ENCODE measurements around the gene LHPP.

The LHPP gene

DNA sequence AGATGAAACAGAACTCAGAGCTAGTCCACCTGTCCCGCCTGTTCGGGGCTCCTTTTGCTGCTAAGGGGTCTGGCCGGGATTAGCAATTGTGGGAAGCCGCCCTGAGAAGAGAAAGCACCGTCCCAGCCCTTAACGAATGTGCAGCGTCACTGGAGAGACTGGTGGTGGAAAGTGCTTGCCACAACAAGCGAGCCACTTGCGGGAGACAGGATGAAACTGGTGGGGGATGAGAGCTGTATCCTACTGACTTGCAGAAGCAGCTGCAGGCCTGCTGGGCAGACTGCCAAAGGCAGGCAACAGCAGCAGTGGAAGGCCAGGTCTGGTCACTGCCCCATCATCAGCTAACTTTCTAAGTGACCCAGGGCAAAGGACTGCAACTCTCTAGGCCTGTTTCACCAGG is 187.1 kb downstream of the LHPP start:
- DNase-seq: peak; percentile 75

DNA sequence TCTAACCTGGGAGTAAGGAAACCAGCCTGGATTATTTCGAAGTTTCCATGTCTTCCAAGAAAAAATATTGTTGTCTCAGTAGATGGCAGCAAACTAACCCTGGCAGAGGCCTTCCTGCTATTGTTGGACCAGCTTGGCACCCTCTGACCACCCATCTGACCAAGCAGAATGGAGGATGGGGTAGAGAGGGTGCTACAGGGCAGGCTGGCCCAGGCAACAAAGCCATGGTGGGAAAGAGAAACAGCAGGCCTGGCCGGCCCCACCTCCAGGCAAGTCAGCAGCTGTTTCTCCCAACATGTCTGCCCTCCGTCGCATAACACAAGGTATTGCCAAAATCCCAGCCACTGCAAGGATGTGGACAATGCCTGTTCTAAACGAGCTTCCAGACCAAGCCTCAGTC is 187.6 kb downstream of the LHPP start:
- DNase-seq: no peak

DNA sequence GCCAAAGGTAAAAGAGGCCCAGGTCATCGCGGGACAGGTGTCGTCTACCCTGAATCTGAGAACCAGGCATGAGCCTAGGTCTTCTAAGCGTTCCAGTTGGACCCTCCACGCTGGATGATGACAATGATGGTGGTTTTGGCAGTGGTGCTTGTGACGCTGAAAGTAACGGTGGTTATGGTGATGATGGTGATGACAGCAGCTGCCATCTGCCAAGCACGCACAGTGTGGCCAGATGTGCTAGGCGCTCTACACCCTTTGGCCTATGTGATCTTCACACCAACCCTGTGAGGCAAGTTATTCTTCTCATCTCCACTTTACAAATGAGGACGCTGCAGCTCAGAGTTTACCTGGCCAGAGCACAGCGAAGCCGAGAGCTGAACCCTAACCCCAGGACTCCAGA is 188.6 kb downstream of the LHPP start:
- no peak for DNase-seq

DNA sequence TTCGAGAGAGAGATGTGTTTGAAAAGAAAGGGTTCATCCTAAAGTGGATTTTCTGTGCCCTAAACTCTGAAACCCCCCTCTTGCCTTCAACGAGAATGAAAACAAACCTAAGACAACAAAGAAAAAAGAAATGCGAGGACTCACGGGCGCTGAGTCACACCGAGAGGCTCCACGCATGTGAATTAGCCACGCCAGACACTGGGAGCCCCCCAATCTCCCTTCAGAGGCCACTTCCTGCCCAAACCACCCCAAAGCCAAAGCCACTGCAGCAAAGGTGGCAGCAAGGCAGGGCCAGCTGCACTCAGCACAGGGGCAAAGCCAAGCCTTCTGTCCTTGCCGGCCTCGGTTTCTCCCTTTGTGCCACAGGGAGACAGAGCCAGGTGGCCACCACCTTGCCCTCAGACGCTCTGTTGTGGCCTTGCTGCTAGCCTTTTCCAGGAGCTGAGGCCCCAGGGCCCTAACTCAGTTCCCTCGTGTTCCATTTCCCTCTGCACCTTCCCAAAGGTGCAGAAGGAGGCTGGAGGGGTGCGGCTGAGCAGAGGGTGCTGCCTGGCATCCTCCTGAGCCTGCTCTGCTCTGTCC is 189.3 kb downstream of the LHPP start:
- DNase-seq: no peak

DNA sequence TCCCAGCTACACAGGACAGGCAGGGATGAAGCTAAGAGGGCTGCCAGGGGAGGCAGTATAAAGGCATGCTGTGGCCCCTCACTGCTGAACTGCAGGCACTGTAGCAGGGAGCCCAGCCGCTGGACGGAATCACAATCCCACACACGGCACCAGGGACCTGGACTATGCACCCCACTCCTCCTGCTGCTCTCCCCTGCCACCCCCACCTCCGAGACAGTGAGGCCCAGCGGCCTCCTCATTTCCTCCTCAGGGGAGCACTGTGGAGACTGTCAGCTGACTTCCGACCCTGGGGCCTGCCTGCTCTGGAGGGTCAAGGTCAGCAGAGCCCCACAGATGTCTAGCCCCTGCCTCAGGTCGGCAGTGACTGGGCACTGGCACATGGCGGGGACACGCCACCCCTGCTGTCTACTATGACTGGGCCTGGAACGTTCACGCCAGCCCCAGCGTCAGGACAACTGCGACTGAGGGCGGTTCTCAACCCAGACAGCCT is 189.8 kb downstream of the LHPP start:
- no peak for DNase-seq

DNA sequence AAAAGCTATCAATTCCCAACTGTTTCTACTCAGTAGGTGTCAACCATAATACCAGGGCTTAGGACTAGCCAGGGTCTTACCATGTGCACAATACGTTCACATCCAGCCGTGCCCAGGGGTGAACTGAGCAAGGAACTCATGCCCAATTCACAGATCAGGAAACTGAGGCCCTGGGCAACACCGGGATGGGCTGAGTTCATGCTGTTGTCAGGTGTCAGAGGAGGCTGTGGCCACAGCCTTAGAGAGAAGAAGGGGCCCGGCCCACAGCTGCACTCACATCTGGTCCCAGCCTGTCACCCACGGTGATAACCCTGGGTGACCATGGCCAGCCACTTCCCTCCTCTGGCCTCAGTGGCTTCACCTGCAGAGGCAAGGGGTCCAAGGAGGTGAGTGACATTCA is 190.6 kb downstream of the LHPP start:
- DNase-seq: no peak

DNA sequence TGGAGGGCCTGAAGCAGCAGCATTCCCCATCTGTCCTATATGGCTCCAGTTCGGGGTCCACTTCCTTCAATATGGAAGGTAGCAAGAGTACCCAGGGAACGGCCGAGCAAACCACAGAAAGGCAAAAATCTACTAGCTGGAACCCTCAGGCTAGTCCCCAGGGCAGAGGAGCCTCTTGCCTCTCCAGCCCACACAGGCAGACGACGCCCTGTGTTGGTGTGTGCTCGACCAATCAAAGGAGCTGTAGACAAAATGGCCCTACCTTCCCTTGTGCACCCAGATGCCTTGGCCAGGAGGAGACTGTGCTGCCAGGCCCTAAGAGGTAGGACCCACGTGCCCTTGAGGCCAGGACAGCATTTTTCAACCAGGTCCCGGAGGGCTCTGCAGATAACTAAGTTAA is 191.1 kb downstream of the LHPP start:
- no peak for DNase-seq

DNA sequence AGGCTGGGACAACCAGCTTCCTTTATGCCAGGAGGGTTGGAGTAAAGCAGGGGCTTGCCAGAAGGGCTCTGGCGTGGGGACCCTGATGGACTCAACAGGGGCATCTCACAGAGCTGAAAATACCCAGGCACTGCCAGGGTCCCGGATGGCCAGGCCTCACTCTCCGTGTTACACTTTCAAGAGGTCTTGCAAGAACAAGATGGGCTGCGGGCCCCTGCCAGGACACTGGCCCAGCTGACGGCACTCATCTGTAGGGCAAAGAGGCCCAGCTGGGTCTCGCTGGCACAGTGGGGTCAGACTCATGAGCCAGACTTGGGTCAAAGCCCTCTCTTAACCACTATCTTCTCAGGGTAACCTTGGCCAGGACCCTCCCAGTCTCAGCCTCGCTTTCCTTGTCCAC is 191.7 kb downstream of the LHPP start:
- no peak for DNase-seq

DNA sequence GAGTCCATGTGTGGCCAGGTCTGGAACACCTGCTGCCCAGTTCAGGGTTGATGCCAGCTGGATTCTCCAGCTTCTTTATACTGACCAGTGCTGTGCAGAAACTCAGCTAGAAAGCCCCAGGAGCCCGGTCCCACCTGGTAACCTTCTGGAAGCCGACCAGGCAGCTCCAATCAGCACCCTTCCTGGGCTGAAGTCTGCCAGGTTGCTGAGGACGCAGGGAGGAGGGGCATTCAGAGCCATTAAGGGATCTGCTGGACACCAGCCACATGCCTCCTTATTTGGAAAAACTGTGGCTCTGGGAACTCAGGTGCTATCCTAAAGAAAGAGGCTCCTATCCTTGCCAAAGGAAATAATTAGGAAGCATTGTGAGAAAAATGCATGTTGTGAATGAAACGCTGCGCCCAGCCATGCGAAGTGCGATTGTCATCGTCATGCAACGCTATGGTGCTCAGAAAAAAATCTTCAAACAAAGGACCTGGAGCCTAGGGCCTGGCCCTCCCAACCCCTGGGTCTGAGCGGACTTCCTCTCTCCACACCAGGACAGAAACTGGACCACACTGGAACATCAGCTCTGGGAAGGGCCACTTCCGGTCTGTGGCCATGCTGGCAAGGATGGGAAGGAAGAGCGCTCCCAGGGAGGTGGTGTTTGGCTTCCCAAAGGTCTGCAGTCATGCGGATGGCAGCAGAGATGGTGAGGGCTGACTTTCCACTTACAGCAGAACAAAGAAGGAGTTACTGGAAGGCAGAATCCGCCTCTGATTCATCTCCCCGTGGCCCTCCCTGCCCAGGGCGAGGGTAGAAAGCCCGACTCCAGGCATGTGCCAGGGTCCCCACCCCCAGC is 192.4 kb downstream of the LHPP start:
- DNase-seq: peak; percentile 55

DNA sequence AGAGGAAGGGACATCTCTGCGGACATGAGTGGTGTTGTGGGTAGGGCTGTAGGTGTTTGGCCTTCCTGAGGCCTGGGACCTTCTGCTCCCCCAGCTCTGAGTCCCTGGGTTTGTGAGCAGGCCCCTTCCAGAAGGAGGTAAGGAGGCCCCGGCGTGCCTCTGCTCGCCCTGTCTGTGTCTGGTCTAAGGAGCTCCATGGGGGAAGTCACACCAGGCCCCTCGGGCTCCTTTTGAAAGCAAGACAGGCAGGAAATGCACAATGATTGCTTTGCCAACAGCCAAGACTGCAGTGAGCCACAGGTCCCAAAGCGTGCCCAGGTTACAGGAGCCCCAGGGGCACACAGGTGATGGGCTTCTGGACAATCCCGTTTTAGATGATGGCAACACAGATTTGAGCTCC is 193.1 kb downstream of the LHPP start:
- no peak for DNase-seq

DNA sequence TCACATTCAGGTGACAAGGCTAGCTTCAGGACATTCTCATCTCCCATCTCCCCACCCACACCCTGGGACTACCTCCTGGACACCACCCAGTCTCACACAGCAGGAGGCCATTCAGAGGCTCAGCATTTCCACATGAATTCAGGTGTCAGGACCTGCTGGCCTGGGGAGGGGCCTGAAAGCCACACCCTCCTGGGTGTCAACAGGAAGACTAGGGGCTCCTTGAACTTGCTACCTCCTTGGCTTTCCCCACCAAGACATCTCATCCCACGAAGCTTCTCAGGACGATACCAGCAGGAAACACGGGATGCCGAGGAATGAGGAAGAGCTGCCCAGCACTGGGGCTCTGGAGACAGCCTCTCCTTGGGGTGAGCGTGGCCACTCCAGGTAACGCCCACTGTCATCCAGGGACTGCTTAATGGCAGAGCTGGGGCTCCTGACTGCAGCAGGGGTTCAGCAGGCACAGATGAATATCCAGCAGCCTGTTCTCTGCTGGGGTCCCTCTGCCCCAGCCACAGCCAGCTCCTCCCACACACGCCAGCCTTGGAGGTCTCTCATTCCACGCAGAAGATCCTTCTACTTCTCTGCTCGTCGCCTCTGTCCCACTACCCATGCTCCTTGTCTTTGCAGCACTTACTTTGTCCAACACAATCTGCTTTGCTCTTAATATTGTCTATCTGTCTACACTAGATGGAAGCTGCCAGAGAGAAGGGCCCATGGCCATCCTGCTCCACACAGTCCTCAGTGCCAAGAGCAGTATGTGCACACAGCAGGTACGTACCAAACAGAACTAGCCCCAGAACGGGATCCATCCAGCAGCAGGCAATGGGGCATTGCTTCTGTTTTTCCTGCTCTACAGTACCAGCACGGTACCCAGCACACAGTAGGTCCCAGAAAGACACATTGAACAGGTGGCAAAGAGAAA is 193.8 kb downstream of the LHPP start:
- no peak for DNase-seq

DNA sequence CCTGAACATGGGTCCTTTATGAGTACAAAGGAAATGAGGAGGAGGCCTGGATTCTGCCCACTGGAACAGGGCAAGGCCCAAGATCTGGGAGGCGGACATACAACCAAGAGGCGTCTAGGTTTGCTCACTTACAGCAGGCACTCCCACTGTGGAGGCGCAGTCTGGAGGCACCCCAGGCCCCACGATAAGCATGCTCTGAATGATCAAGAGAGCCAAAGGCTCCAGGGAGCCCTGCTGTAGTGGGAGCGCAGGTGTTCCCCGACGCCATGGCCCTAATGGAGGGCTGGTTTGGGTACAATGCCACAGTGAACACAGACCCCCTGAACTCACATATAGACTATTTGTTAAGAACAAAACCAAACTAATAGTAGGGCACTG is 194.5 kb downstream of the LHPP start:
- DNase-seq: no peak

DNA sequence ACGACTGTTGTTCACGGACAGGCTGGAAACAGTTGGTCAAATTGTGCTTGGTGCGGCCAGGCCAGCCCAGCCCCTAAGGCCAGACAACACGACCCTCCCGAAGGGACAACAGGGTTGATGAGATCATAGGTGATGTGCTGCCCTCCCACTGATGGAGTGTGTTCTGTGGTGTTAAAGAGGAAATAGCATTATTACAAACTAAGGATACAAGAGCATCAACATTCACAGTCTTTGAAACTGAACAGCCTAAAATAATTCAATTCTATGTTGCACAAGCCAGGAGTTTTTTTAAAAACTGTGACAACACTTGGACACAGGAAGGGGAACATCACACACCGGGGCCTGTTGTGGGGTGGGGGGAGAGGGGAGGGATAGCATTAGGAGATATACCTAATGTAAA is 194.9 kb downstream of the LHPP start:
- no peak for DNase-seq

DNA sequence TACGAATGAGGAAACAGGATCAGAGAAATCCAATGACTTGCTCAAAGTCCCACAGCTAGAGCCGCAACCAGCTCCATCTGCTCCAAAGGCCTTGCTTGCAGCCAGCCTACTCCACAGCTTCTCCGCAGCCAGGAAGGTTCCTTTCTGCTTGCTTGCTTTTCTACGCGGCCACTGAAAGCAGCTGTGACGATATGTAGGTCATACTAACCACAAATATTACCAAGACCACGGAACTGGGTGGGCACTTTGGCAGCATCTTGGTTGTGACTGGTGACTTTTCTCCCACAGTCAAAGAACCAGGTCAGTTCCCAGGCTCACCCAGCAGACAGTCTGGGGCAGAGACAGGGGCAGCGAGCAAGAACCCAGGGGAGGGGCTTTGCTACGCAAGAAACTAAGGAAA is 196.2 kb downstream of the LHPP start:
- DNase-seq: no peak

DNA sequence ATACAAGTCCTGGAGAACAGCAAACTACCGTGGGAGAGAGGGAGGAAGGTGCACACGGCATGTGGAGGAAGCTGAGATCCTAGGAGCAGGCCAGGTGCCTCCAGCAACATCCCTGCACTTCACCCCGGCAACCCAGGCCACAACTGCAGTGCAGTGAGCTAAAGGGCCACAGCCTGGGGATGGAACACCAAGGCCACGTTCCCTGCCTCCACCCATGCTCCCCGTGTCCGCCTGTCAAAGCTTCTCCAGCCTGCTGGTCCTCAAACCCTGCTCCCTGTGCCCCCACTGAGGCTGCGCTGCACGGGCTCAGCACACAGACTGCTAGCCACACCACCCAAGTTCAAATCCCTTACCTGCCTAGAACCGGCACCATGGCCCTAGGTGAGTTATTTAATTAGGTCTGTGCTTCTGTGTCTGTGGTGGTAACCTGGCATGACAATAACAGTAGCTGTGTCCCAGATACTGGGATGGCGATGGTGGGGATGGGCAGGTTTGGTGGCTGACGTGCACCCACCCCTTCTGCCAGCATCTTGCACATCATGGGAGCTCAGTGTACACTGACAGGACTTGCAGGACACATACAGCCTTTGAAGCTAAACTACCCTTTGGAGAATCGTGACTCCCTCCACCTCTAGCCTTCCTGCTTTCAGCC is 197.1 kb downstream of the LHPP start:
- DNase-seq: no peak

DNA sequence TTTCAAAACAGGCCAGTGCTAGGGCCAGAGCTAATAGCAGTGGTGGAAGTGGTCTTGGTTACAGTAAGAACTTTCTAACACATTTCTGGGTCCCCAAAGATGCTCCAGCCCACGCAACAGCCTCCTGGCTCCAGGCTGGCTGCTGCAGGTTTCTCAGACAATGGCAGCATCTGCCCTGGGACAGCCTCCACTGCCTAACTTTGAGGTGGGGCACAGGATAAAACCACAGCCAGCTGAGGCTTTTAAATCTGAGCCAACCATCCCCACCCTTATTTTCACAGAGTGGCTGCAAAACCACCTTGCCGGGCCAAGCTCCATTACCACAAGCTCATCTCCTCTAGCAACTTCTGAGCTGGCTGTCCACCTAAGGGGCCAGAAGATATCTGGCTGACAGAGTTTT is 197.8 kb downstream of the LHPP start:
- DNase-seq: no peak

DNA sequence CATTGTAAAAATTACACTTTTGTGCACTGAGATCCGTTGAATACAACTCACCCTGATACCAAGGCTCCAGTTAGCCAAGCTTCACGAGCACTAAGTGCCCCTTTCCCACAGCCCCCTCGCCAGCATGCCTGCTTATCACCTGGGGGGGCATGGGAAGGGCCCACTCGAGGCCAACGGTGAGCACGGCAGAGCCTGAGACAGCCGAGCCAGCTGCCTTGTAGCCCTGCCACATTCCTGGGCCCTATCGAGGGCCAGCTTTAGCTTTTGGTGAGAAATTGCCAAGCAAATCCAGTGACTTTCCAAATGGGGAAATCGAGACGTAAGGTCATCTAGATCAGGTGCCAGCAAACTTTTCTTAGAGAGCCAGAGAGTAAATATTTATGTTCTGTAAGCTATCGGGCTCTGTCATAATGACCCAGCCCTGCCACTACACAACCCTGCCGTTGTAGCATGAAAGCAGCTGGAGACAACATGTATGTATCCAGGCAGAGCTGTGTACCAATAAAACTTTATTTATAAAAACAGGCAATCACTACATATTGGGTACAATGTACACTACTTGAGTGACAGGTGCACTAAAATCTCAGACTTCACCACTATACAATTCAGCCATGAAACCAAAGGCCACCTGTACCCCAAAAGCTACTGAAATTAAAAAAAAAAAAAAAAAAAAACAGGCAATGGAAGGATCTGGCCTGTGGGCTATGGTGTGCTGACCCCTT is 198.9 kb downstream of the LHPP start:
- no peak for DNase-seq

DNA sequence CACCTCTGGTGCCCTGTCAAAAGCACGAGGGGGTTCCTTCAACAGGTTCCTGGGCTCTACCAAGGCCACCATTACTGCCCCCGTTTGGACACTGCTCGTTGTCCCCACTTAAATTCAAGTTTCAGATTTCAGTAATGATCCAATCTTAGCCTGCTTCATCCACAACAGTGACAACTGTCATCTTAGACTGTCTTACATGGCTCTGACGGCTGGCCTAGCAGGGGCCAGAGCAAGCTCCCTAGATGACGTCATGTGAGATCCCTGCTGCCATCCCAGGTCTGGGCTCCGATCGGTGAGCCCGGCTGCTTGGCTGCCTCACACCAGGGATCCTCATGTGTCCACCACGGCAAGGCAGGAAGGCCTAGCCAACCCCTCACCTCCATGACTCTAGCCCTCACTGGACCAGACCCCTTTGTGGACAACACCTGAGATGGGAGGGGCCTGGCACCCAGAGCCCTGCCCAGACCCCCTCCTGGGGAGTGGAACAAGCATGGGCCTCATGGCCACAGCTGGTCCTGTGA is 200.1 kb downstream of the LHPP start:
- no peak for DNase-seq

DNA sequence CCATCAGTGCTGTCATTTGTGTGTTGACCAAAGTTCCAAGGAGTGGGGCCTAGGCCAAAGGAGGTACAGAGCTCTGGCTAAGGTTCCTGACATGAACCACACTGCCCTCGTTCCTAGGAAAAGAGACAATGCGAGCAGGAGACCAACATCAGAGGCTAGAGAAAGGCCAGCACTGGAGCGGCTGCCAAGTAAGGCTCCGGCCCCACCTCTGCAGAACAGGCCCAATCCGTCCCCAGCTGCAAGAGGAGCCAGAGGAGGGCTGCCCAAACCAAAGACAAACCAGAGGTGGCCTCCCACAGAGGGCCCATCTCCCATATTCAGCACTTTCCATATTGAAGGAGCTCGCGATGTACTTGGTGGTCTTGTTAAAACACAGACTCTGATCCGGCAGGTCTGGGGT is 201.6 kb downstream of the LHPP start:
- DNase-seq: no peak

Data from NCI-H1092 (cell line).